ENCODE data around the gene NSRP1. TPM values are rescaled to one million over a fixed set of nuclear protein-coding genes. Genes with fewer than 3 reads are reported as not detected.

Gene NSRP1
- total and polyA plus RNA-seq, 2 donors (not counting 3 experiments of a cell fraction or from before 2014, with no cell fraction given): 11.2 to 29.1 TPM

DNA sequence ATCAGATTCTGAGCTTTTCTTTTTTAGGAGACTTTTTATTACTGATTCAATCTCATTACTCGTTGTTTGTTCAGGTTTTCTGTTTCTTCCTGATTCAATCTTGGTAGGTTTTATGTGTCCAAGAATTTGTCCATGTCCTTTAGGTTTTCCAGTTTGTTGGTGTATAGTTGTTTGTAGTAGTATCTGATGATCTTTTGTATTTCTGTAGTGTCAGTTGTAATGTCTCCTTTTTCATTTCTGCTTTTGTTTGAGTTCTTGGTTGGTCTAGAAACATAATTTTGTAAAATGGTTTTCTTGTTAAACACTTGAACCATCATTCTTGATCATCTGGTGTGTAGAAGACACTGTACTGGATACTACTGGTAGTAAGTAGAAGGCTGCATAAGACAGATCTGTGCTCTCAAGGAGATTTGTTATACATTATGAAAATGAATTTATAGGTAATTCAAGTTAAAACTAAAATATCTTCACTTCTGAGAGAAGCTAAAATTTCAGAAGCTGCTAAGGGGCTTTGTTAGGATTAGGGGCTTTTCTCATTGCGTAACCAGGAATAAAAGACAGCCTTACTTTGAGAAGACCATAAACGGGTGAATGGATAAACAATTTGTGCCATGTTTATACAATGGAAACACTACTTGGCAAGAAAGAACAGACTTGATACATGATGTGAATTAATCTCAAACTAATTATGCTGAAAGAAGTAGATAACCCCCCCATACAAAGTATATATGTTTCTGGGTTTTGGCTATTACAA lies 44.0 kb downstream of the NSRP1 start:
- H3K27ac ChIP-seq (ENCODE audit: insufficient read depth, low read depth, low read length): no peak overlapping the region
- H4K20me1 ChIP-seq (replicated peaks; ENCODE audit: control insufficient read depth, extremely low read depth, insufficient read depth, low read length): peaks cover 6% of the 10 kb centered on the region
- H3K4me1 ChIP-seq (ENCODE audit: control insufficient read depth, extremely low read depth, insufficient read depth, low read length): no peaks in the 10 kb centered on the region
- H2AFZ ChIP-seq (ENCODE audit: low read depth, low read length): no peak overlapping the region
- no peak for TF ChIP-seq FOS (IDR thresholded peaks at IDR 0.05; ENCODE audit: borderline replicate concordance, insufficient read depth, low read length)
- TF ChIP-seq MYC (IDR thresholded peaks at IDR 0.05; ENCODE audit: low read depth, low read length): no peak
- no peak for TF ChIP-seq POLR2AphosphoS5 (IDR thresholded peaks at IDR 0.05; ENCODE audit: insufficient read depth, low read depth, low read length)
- no peak for TF ChIP-seq JUN (IDR thresholded peaks at IDR 0.05; ENCODE audit: borderline replicate concordance, insufficient read depth, insufficient read length, low read depth)
- TF ChIP-seq POLR2A (IDR thresholded peaks at IDR 0.05; ENCODE audit: low read depth, low read length): no peak
- TF ChIP-seq EZH2 (IDR thresholded peaks at IDR 0.05; ENCODE audit: borderline replicate concordance, low read depth, low read length, severe bottlenecking): no peak
- TF ChIP-seq, protein P1, sequence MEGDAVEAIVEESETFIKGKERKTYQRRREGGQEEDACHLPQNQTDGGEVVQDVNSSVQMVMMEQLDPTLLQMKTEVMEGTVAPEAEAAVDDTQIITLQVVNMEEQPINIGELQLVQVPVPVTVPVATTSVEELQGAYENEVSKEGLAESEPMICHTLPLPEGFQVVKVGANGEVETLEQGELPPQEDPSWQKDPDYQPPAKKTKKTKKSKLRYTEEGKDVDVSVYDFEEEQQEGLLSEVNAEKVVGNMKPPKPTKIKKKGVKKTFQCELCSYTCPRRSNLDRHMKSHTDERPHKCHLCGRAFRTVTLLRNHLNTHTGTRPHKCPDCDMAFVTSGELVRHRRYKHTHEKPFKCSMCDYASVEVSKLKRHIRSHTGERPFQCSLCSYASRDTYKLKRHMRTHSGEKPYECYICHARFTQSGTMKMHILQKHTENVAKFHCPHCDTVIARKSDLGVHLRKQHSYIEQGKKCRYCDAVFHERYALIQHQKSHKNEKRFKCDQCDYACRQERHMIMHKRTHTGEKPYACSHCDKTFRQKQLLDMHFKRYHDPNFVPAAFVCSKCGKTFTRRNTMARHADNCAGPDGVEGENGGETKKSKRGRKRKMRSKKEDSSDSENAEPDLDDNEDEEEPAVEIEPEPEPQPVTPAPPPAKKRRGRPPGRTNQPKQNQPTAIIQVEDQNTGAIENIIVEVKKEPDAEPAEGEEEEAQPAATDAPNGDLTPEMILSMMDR (IDR thresholded peaks at IDR 0.05; ENCODE audit: extremely low read depth in 1 of 2, insufficient read depth in 1 of 2, low read depth in 1 of 2, low read length in 2 of 2): no peak
- CTCF ChIA-PET: no interaction called here
- no peak overlapping the region for H3K9ac ChIP-seq (replicated peaks; ENCODE audit: extremely low read depth, insufficient read depth, low read length)
- no peak overlapping the region for H3K4me3 ChIP-seq (replicated peaks in 1 of 3; ENCODE audit: insufficient read depth in 1 of 3, low read depth in 1 of 3, low read length in 3 of 3)
- POLR2A ChIA-PET: interaction anchor here (0.7 kb wide), 1 partner anchor 9 kb away, joined by 3 read pairs; no protein-coding TSS in a partner anchor
- no peak overlapping the region for H3K4me2 ChIP-seq (ENCODE audit: insufficient read depth, low read length)
- FAIRE-seq (no peak), DNase-seq (ENCODE audit: low read depth, low spot score) (no peak)
- H3K27me3 ChIP-seq (ENCODE audit: control insufficient read depth in 2 of 2, insufficient read depth in 2 of 2, low read length in 2 of 2): no peaks in the 10 kb centered on the region
- BruUV-seq (replicated peaks): no TSS peak
- peaks cover 66% of the 10 kb centered on the region for H3K79me2 ChIP-seq (ENCODE audit: control insufficient read depth, insufficient read depth, low read length)
- H3K9me1 ChIP-seq (replicated peaks; ENCODE audit: control insufficient read depth, extremely low read depth, insufficient read depth, low read length): no peaks in the 10 kb centered on the region
- H3K36me3 ChIP-seq (ENCODE audit: control insufficient read depth in 2 of 2, extremely low read depth in 1 of 2, insufficient read depth in 2 of 2, low read length in 2 of 2): no peaks in the 10 kb centered on the region
- intact Hi-C loops (cut with micrococcal nuclease) (no loop called here), dilution Hi-C loops (cut with MboI; ENCODE audit: extremely low pct_ligation_motif_present, low sequenced_read_pairs) (no loop called here)
- H3K9me3 ChIP-seq (replicated peaks; ENCODE audit: control insufficient read depth, insufficient read depth, low read length): no peaks in the 10 kb centered on the region

Data from endothelial cell of umbilical vein (primary cell).